Transverse colon (tissue), 4 donors: Measurements from ENCODE around the gene IFT80. TPM values are rescaled to one million over a fixed set of nuclear protein-coding genes. Genes with fewer than 3 reads are reported as not detected.

Source experiments
- DNase-seq: peaks from one replicate; pipeline ENCODE4 v3.0.0-alpha.2; 2019
- H3K27ac ChIP-seq, 4 donors: fragments of 200-600 bp; sonication (generic); 2 replicates each; pipeline ENCODE4 v1.5.1; 2016 to 2018; ENCODE audit warnings: inconsistent platforms in 4 of 4
- H3K27me3 ChIP-seq: fragments of 200-600 bp; sonication (generic); 2 replicates; pipeline ENCODE4 v1.5.1; 2017; ENCODE audit warnings: inconsistent platforms
- H3K36me3 ChIP-seq, 4 donors: fragments of 200-600 bp; sonication (generic); 2 replicates each; pipeline ENCODE4 v1.5.1; 2017 to 2019; ENCODE audit warnings: inconsistent platforms in 4 of 4
- H3K4me1 ChIP-seq, 4 donors: fragments of 200-600 bp; sonication (generic); 2 replicates each; pipeline ENCODE4 v1.5.1; 2017 to 2020; ENCODE audit warnings: inconsistent platforms in 4 of 4
- H3K4me3 ChIP-seq, 4 donors: fragments of 200-600 bp; sonication (generic); 1 replicate in 1 of 4; 2 replicates in 3 of 4; pipeline versions ENCODE4 v1.5.1 to v1.6.1; 2017 to 2019; ENCODE audit warnings: inconsistent platforms in 4 of 4
- H3K9me3 ChIP-seq, 2 donors: fragments of 200-600 bp; sonication (generic); 2 replicates each; pipeline ENCODE4 v1.5.1; 2017 to 2019; ENCODE audit warnings: inconsistent platforms in 2 of 2
- CTCF ChIP-seq, 5 experiments: fragments of 200-600 bp in 3 of 5; fragments of 450-650 bp in 2 of 5; sonication (generic) in 3 of 5; IDR thresholded peaks; 1 replicate in 2 of 5; 2 replicates in 3 of 5; pipeline ENCODE4 v1.5.1; 2016 to 2017; ENCODE audit warnings: antibody characterized with exemption in 5 of 5, inconsistent platforms in 3 of 5, mild to moderate bottlenecking in 2 of 5, moderate library complexity in 1 of 5
- EP300 ChIP-seq: sonication (generic); formaldehyde crosslinking; IDR thresholded peaks from one replicate; pipeline ENCODE4 v1.6.1; 2017; ENCODE audit warnings: antibody characterized with exemption, low read depth
- POLR2A ChIP-seq: fragments of 450-650 bp; IDR thresholded peaks from one replicate; pipeline ENCODE4 v1.6.1; 2016; ENCODE audit warnings: antibody characterized with exemption, mild to moderate bottlenecking, moderate library complexity
- POLR2AphosphoS5 ChIP-seq, 3 donors: sonication (generic); formaldehyde crosslinking; IDR thresholded peaks; one replicate each; pipeline ENCODE4 v1.6.1; 2016; ENCODE audit warnings: antibody characterized with exemption in 3 of 3
- WGBS, 2 donors: methylation state at CpG; one replicate each; pipeline ENCODE4 v1.1.5; 2018; ENCODE audit warnings: low coverage in 1 of 2; 5-methylcytosine and 5-hydroxymethylcytosine counted together
- in situ Hi-C, 4 donors: fragments of 200-750 bp; cut with MboI; loops; one replicate each; pipeline versions ENCODE4 v1.15.0 to v1.15.1; 2017; ENCODE audit warnings: low sequenced_read_pairs in 3 of 4, low pct_ligation_motif_present in 1 of 4, low pct_unique_long_range_greater_than_20kb in 1 of 4
- intact Hi-C: fragments of 100-400 bp; cut with DNase I; formaldehyde crosslinking; loops from one replicate; pipeline ENCODE4 v1.15.1; 2023; ENCODE audit warnings: low total_unique reads
- total RNA-seq, 4 donors: library from RNA; depleted of rRNA; stranded (reverse); fragments of >200 nt; gene quantifications; one replicate each; pipeline ENCODE4 v1.1.0, GENCODE V29; 2016

Gene IFT80
- total RNA-seq, 4 donors from 2014 or later, result 0.37 to 78.8 (median 19.7) TPM

- in situ Hi-C loops (no loop called here), intact Hi-C loops (no loop called here)
Measured at GRCh38 chr3:160286231-160286630, 112.8 kb downstream of the IFT80 start.

DNA sequence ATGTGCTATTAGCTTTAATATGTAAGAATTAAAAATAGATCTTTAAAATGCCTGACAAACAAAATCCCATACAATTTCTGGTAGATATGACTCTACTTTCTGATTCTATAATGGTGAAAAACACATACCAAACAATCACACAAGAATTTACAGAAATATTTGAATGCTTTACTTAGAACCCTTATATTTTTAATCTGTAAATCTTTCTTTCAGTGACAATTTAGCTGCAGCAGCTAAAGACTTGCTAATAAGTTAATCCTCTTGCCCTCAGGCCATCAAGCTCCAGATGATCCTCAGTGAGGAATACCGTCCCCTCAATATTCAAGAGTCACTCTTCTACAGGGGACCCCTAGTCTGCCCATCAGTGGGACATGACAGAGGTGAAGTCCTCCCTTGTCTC, 118.2 kb downstream of the IFT80 start:
- Histone ChIP-seq H3K4me3 (no peak overlapping the region), H3K36me3 (no peaks in the 10 kb centered on the region), H3K27ac (no peak overlapping the region), H3K27me3 (no peaks in the 10 kb centered on the region), H3K4me1 (no peaks in the 10 kb centered on the region), H3K9me3 (no peaks in the 10 kb centered on the region)
- intact Hi-C loops, result no loop called here
- 95% methylated on average over 1 of the region's 1 CpG; no CpG with 5 or more reads in 1 of the 2 donors for WGBS, 2 donors
- in situ Hi-C loops, result no loop called here
- no peak for TF ChIP-seq EP300
- no peak for TF ChIP-seq POLR2A
- no peak for TF ChIP-seq CTCF (IDR thresholded peaks at IDR 0.05)
- no peak for TF ChIP-seq POLR2AphosphoS5 (IDR thresholded peaks at IDR 0.05)
- DNase-seq, result no peak

More at GRCh38 chr3:160286231-160286630, 112.8 kb downstream of the IFT80 start:
- Histone ChIP-seq H3K27me3 (no peaks in the 10 kb centered on the region), H3K36me3 (no peaks in the 10 kb centered on the region), H3K27ac (no peak overlapping the region), H3K4me1 (peaks cover 0 to 4% (median under 1%) of the 10 kb centered on the region in 4 donors), H3K9me3 (no peaks in the 10 kb centered on the region), H3K4me3 (no peak overlapping the region)
- DNase-seq, result no peak
- no peak for TF ChIP-seq POLR2AphosphoS5 (IDR thresholded peaks at IDR 0.05)
- no peak for TF ChIP-seq EP300
- no peak for TF ChIP-seq POLR2A
- TF ChIP-seq CTCF (IDR thresholded peaks at IDR 0.05), result no peak
- 68 to 91% methylated on average over 1 of the region's 1 CpG for WGBS, 2 donors

DNA sequence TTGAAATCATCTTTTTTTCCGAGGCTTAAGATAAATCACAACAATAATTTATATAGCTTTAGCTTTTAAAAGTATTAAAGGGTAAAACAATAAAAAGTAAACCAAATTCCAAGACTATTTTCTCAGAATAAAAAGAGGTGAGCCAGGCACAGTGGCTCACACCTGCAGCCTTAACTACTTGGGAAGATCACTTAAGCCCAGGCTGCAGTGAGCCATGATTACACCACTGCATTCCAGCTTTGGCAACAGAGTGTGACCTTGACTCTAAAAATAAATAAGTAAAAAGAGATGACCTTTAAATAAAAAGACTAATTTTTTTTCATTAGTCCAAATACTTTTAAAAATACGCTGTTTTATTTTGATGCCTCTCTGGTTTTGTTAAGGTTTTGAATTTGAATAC, 119.4 kb downstream of the IFT80 start:
- 64 to 100% methylated on average over 2 of the region's 2 CpGs for WGBS, 2 donors
- H3K27ac ChIP-seq, result no peak overlapping the region
- intact Hi-C loops, result no loop called here
- TF ChIP-seq POLR2AphosphoS5 (IDR thresholded peaks at IDR 0.05) (no peak), POLR2A (no peak), EP300 (no peak)
- no peak overlapping the region for H3K4me3 ChIP-seq
- no peaks in the 10 kb centered on the region for H3K27me3 ChIP-seq
- no peak for DNase-seq
- H3K36me3 ChIP-seq, result no peaks in the 10 kb centered on the region
- H3K9me3 ChIP-seq, result no peaks in the 10 kb centered on the region
- in situ Hi-C loops, result no loop called here
- H3K4me1 ChIP-seq, result no peaks in the 10 kb centered on the region

DNA sequence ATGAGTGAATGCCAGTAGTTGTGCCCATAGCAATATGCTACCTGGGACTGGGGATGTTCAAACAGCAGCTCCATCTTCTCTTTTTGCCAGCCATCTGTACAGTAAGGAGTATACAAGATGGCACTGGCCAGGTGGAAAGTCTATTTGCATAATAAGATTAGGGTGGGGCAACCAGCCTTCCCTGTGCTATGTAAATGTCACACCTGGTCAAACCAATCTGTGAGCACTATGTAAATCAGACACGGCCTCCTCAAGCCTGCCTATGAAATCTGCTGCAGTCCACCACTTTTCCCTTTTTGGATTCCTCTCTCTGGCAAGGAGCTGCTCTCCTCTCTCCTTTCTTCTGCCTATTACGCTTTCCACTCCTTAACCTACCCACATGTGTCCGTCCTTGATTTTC, 120.8 kb downstream of the IFT80 start:
- Histone ChIP-seq H3K36me3 (no peaks in the 10 kb centered on the region), H3K27me3 (no peaks in the 10 kb centered on the region), H3K9me3 (no peaks in the 10 kb centered on the region), H3K27ac (no peak overlapping the region), H3K4me3 (no peak overlapping the region), H3K4me1 (no peaks in the 10 kb centered on the region)
- intact Hi-C loops (no loop called here), in situ Hi-C loops (no loop called here)
- 95 to 100% methylated on average over 2 to 3 of the region's 3 CpGs for WGBS, 2 donors
- no peak for DNase-seq
- TF ChIP-seq CTCF (IDR thresholded peaks at IDR 0.05), result no peak

- H3K27me3 ChIP-seq, result no peaks in the 10 kb centered on the region
- no peaks in the 10 kb centered on the region for H3K4me1 ChIP-seq
- 85 to 94% methylated on average over 2 of the region's 2 CpGs for WGBS, 2 donors
- H3K27ac ChIP-seq, result no peak overlapping the region
- H3K4me3 ChIP-seq, result no peak overlapping the region
- no peak for DNase-seq
- no peaks in the 10 kb centered on the region for H3K36me3 ChIP-seq
- H3K9me3 ChIP-seq, result no peaks in the 10 kb centered on the region
- in situ Hi-C loops, result no loop called here
- intact Hi-C loops, result no loop called here
- TF ChIP-seq POLR2A (no peak), CTCF (IDR thresholded peaks at IDR 0.05) (no peak), EP300 (no peak), POLR2AphosphoS5 (IDR thresholded peaks at IDR 0.05) (no peak)
Measured at GRCh38 chr3:160265088-160265487, 133.9 kb downstream of the IFT80 start.
